GM23248 (cell line): ENCODE results near the gene FOSL1.

Experiments
- EZH2 ChIP-seq: fragments of 200-600 bp; sonication (generic); IDR thresholded peaks from 2 replicates; pipeline ENCODE4 v1.6.1; 2018; ENCODE audit warnings: antibody characterized with exemption, mild to moderate bottlenecking; ENCODE audit not compliant: insufficient read depth, poor library complexity, severe bottlenecking
- EZH2phosphoT487 ChIP-seq: fragments of 200-600 bp; sonication (generic); IDR thresholded peaks from 2 replicates; pipeline ENCODE4 v1.6.1; 2018; ENCODE audit warnings: antibody characterized with exemption, moderate library complexity, mild to moderate bottlenecking, low read depth; ENCODE audit not compliant: insufficient read depth

DNA sequence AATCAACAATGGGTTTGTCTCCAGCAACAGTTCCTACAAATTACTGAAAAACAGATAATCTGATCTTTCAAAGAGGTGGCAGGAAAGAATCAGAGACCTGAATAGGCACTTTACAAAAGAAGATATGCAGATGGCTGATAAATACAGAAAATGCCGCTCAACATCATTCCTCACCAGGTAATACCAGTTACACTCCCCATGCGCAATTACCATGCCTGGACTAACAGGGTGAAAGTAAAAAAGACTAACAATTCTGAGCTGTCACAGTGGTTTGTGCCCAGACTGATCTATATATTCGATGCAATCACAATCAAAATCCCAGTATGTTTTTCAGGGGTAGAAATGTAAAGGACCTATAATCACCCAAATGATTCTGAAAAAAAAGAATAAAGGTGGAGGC is 56.4 kb downstream of the FOSL1 start:
- TF ChIP-seq EZH2 (no peak), EZH2phosphoT487 (no peak)
